Fibroblast of pulmonary artery (primary cell): ENCODE measurements around the gene TMEM253.

Source experiments
- DNase-seq: peaks from one replicate; pipeline ENCODE4 v3.0.0-alpha.2; 2010; ENCODE audit warnings: low read depth
- H3K4me3 ChIP-seq: replicated peaks from 2 replicates; pipeline ENCODE4 v1.5.1; 2011; ENCODE audit warnings: low read depth, mild to moderate bottlenecking, control low read depth, low read length, moderate library complexity
- TF ChIP-seq, protein P1 (sequence below): IDR thresholded peaks from 2 replicates; pipeline ENCODE4 v1.5.1; 2011; ENCODE audit warnings: mild to moderate bottlenecking, control low read depth, low read length, inconsistent platforms; ENCODE audit errors: missing control alignments

TMEM253 gene

GRCh38 chr14:21112255-21112654 is 11.4 kb downstream of the TMEM253 start:
- TF ChIP-seq, protein P1, sequence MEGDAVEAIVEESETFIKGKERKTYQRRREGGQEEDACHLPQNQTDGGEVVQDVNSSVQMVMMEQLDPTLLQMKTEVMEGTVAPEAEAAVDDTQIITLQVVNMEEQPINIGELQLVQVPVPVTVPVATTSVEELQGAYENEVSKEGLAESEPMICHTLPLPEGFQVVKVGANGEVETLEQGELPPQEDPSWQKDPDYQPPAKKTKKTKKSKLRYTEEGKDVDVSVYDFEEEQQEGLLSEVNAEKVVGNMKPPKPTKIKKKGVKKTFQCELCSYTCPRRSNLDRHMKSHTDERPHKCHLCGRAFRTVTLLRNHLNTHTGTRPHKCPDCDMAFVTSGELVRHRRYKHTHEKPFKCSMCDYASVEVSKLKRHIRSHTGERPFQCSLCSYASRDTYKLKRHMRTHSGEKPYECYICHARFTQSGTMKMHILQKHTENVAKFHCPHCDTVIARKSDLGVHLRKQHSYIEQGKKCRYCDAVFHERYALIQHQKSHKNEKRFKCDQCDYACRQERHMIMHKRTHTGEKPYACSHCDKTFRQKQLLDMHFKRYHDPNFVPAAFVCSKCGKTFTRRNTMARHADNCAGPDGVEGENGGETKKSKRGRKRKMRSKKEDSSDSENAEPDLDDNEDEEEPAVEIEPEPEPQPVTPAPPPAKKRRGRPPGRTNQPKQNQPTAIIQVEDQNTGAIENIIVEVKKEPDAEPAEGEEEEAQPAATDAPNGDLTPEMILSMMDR, result no peak
- no peak overlapping the region for H3K4me3 ChIP-seq

GRCh38 chr14:21113369-21113768 is 12.5 kb downstream of the TMEM253 start:
- H3K4me3 ChIP-seq, result no peak overlapping the region
- TF ChIP-seq, protein P1, result no peak
- DNase-seq, result no peak

More at GRCh38 chr14:21112255-21112654, 11.4 kb downstream of the TMEM253 start:
- DNase-seq, result no peak

DNA sequence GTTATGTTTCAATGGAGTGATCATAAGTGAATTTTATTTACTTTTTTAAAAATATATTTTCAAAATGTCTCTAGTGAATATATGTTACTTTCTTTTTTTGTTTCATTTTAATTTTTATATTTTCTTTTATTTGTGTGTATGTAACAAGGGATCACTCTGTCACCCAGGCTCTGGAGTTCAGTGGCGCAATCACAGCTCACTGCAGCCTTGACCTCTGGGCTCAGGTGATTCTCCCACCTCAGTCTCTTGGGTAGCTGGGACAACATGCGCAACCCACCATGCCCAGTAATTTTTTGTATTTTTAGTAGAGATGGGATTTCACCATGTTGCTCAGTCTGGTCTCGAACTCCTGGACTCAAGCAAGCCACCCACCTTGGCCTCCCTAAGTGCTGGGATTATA is 18.1 kb downstream of the TMEM253 start:
- no peak overlapping the region for H3K4me3 ChIP-seq
- DNase-seq, result no peak
- TF ChIP-seq, protein P1, result no peak

GRCh38 chr14:21120686-21121085 is 19.8 kb downstream of the TMEM253 start:
- DNase-seq, result no peak
- no peak overlapping the region for H3K4me3 ChIP-seq
- TF ChIP-seq, protein P1, result no peak

GRCh38 chr14:21121122-21121521 is 20.3 kb downstream of the TMEM253 start:
- no peak for DNase-seq
- TF ChIP-seq, protein P1, result no peak
- no peak overlapping the region for H3K4me3 ChIP-seq

- no peak for DNase-seq
- TF ChIP-seq, protein P1, result no peak
- H3K4me3 ChIP-seq, result no peak overlapping the region
These were observed 22.6 kb downstream of the TMEM253 start for GRCh38 chr14:21123429-21123828.

DNA sequence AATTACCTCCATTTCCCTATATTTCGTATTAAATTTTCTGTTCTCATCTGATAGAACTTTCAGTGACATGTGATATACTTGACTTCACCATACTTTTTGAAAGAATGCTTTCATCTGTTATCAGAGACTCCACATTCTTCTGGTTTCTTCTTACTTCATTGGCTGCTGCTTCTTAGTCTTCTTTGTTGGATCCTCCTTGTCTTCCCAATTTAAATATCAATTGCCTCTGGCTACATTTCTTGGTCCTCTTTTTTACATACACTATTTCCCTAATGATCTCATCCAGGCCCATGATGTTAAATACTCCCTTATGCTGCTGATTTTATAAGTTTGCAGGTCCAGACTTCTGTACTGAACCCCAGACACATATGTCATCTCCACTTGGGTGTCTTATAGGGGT is 33.0 kb downstream of the TMEM253 start:
- TF ChIP-seq, protein P1, result no peak
- no peak overlapping the region for H3K4me3 ChIP-seq
- DNase-seq, result no peak
